Right lobe of liver (tissue), 6 donors: ENCODE data around the gene KLHL2. TPM values are rescaled to one million over a fixed set of nuclear protein-coding genes. Genes with fewer than 3 reads are reported as not detected.
A peak's percentile ranks its signal among the peaks of the same experiment; 100 is the strongest.
"Not testable (repeated sequence)": the region's sequence is repeated elsewhere in the genome, so short reads cannot be mapped to it uniquely, and the experiment has no call there.

Experiments
- ATAC-seq, 4 donors: fragments of 200-7000 bp; cut with Tn5 transposase; one replicate each; pipeline ENCODE4 v1.9.1; 2020; ENCODE audit warnings: mild to moderate bottlenecking in 4 of 4, moderate library complexity in 4 of 4
- DNase-seq, 3 donors: peaks; one replicate each; pipeline ENCODE4 v3.0.0-alpha.2; 2020
- H3K27ac ChIP-seq, 3 donors: fragments of 200-600 bp; one replicate each; pipeline ENCODE4 v1.8.0; 2022
- H3K27me3 ChIP-seq, 2 donors: fragments of 200-600 bp; one replicate each; pipeline ENCODE4 v1.8.0; 2022
- H3K36me3 ChIP-seq, 4 donors: fragments of 200-600 bp; sonication (generic) in 1 of 4; one replicate each; pipeline versions ENCODE4 v1.5.1 to v1.8.0; 2017 to 2022; ENCODE audit warnings: control low read depth in 1 of 4
- H3K4me1 ChIP-seq, 4 donors: fragments of 200-600 bp; sonication (generic) in 1 of 4; one replicate each; pipeline versions ENCODE4 v1.5.1 to v1.8.0; 2017 to 2022; ENCODE audit warnings: control low read depth in 1 of 4
- H3K4me3 ChIP-seq, 3 donors: fragments of 200-600 bp; one replicate each; pipeline ENCODE4 v1.8.0; 2022
- H3K9me3 ChIP-seq, 4 donors: fragments of 200-600 bp; sonication (generic) in 1 of 4; one replicate each; pipeline versions ENCODE4 v1.5.1 to v1.8.0; 2017 to 2022; ENCODE audit warnings: control low read depth in 1 of 4
- CTCF ChIP-seq, 4 donors: fragments of 200-600 bp in 3 of 4; fragments of 450-650 bp in 1 of 4; IDR thresholded peaks; one replicate each; pipeline versions ENCODE4 v1.5.1 to v1.8.0; 2016 to 2022; ENCODE audit warnings: antibody characterized with exemption in 4 of 4, mild to moderate bottlenecking in 2 of 4
- POLR2A ChIP-seq: fragments of 450-650 bp; IDR thresholded peaks from one replicate; pipeline ENCODE4 v1.6.1; 2017; ENCODE audit warnings: antibody characterized with exemption, mild to moderate bottlenecking
- WGBS: methylation state at CpG from one replicate; pipeline ENCODE4 v1.1.6; 2018; ENCODE audit warnings: low coverage, low lambda C conversion rate; ENCODE audit not compliant: insufficient coverage; ENCODE audit errors: missing lambda C conversion rate; 5-methylcytosine and 5-hydroxymethylcytosine counted together
- intact Hi-C, 2 donors: fragments of 100-400 bp; cut with DNase I; formaldehyde crosslinking; loops; one replicate each; pipeline versions ENCODE4 v1.11.2 to v1.14.1; 2022
- total RNA-seq, 6 experiments: library from RNA; depleted of rRNA in 2 of 6; stranded (reverse); fragments of >200 nt in 2 of 6; fragmentation: NEBNext Ultra II Directional in 3 of 6; extraction: Animal tissue kit (Norgen Biotek cat#: 25700) in 3 of 6; gene quantifications; one replicate each; pipeline versions ENCODE4 v1.1.0 to v1.2.4, GENCODE V29; 2016 to 2023
- donor health status: DM: no; HTN: yes; CAD: no.
- donor health status: DM: no; HTN: no; CAD: no.
- donor health status: DM: no; HTN: no; CAD: no.
- donor health status: DM: no; HTN: yes; CAD: no.
- donor health status: DM: no; HTN: yes; CAD: no.

The KLHL2 gene
- total RNA-seq, 6 experiments from 2014 or later, result 15.6 to 25.3 (median 20.3) TPM

- ATAC-seq, result no peak
- H3K27ac ChIP-seq, result no peak overlapping the region
These were observed 10.0 kb downstream of the KLHL2 start for GRCh38 chr4:165217325-165217724.

GRCh38 chr4:165221306-165221705, 13.9 kb downstream of the KLHL2 start:
- intact Hi-C loops, H3K9me3 ChIP-seq, H3K4me3 ChIP-seq, DNase-seq, H3K36me3 ChIP-seq, H3K27me3 ChIP-seq: not testable (repeated sequence)
- WGBS, result 77% methylated on average over 4 of the region's 4 CpGs
- H3K4me1 ChIP-seq, result peaks cover 0 to 29% (median 0%) of the 10 kb centered on the region in 4 donors
- peak overlapping the region; percentile 11 to 68 (median 50) for H3K27ac ChIP-seq
- ATAC-seq, result peak in 1 of 4 donors; percentile 2

More at GRCh38 chr4:165217325-165217724, 10.0 kb downstream of the KLHL2 start:
- WGBS, result 76% methylated on average over 3 of the region's 3 CpGs
- no peaks in the 10 kb centered on the region for H3K9me3 ChIP-seq
- H3K4me3 ChIP-seq, result no peak overlapping the region
- TF ChIP-seq CTCF (IDR thresholded peaks at IDR 0.05), result no peak
- TF ChIP-seq POLR2A, result no peak
- no peaks in the 10 kb centered on the region for H3K36me3 ChIP-seq
- intact Hi-C loops, result no loop called here
- H3K27me3 ChIP-seq, result no peaks in the 10 kb centered on the region
- H3K4me1 ChIP-seq, result peaks cover 0 to 15% (median 2%) of the 10 kb centered on the region in 4 donors
- no peak for DNase-seq

GRCh38 chr4:165221993-165222650, 14.8 kb downstream of the KLHL2 start:
- H3K4me3 ChIP-seq, H3K36me3 ChIP-seq, H3K27me3 ChIP-seq, H3K9me3 ChIP-seq, intact Hi-C loops: not testable (repeated sequence)
- 9% methylated on average over 5 of the region's 5 CpGs for WGBS
- H3K27ac ChIP-seq, result peak overlapping the region; percentile 11 to 68 (median 50)
- ATAC-seq (peak; percentile 79 to 94 (median 91)), DNase-seq (peak in 1 of 3 donors; percentile 70)
- H3K4me1 ChIP-seq, result peaks cover 0 to 29% (median 0%) of the 10 kb centered on the region in 4 donors

GRCh38 chr4:165222651-165222994, 15.3 kb downstream of the KLHL2 start:
- H3K27ac ChIP-seq, result peak overlapping the region; percentile 11 to 50 (median 47)
- no peak for DNase-seq
- H3K27me3 ChIP-seq, result no peaks in the 10 kb centered on the region
- H3K36me3 ChIP-seq, result no peaks in the 10 kb centered on the region
- no peak overlapping the region for H3K4me3 ChIP-seq
- H3K4me1 ChIP-seq, result peaks cover 0 to 29% (median 0%) of the 10 kb centered on the region in 4 donors
- no peaks in the 10 kb centered on the region for H3K9me3 ChIP-seq
- intact Hi-C loops, result no loop called here
- WGBS, result 15% methylated on average over 2 of the region's 2 CpGs
- TF ChIP-seq CTCF (IDR thresholded peaks at IDR 0.05), result no peak
- no peak for TF ChIP-seq POLR2A
- peak; percentile 69 to 85 (median 76) for ATAC-seq

GRCh38 chr4:165227401-165227800, 20.0 kb downstream of the KLHL2 start:
- 79% methylated on average over 2 of the region's 2 CpGs for WGBS
- H3K9me3 ChIP-seq, ATAC-seq, H3K27me3 ChIP-seq, intact Hi-C loops, DNase-seq, H3K4me3 ChIP-seq, H3K27ac ChIP-seq, H3K36me3 ChIP-seq: not testable (repeated sequence)
- peaks cover 0 to 13% (median 0%) of the 10 kb centered on the region in 4 donors for H3K4me1 ChIP-seq

- DNase-seq, H3K4me1 ChIP-seq, H3K27ac ChIP-seq, intact Hi-C loops, H3K9me3 ChIP-seq, H3K36me3 ChIP-seq, H3K4me3 ChIP-seq, H3K27me3 ChIP-seq: not testable (repeated sequence)
- ATAC-seq, result peak; percentile 27 to 47 (median 38)
- WGBS, result 72% methylated on average over 4 of the region's 4 CpGs
These were observed 22.3 kb downstream of the KLHL2 start for GRCh38 chr4:165229490-165230200.

- H3K27ac ChIP-seq, DNase-seq, H3K4me1 ChIP-seq, H3K27me3 ChIP-seq, H3K4me3 ChIP-seq, H3K9me3 ChIP-seq, intact Hi-C loops, H3K36me3 ChIP-seq: not testable (repeated sequence)
- peak in 1 of 4 donors; percentile 27 for ATAC-seq
- WGBS, result 65% methylated on average over 4 of the region's 4 CpGs
These were observed 25.5 kb downstream of the KLHL2 start for GRCh38 chr4:165232623-165233433.
